Measurements from ENCODE around the gene CAPZA1.

The CAPZA1 gene

DNA sequence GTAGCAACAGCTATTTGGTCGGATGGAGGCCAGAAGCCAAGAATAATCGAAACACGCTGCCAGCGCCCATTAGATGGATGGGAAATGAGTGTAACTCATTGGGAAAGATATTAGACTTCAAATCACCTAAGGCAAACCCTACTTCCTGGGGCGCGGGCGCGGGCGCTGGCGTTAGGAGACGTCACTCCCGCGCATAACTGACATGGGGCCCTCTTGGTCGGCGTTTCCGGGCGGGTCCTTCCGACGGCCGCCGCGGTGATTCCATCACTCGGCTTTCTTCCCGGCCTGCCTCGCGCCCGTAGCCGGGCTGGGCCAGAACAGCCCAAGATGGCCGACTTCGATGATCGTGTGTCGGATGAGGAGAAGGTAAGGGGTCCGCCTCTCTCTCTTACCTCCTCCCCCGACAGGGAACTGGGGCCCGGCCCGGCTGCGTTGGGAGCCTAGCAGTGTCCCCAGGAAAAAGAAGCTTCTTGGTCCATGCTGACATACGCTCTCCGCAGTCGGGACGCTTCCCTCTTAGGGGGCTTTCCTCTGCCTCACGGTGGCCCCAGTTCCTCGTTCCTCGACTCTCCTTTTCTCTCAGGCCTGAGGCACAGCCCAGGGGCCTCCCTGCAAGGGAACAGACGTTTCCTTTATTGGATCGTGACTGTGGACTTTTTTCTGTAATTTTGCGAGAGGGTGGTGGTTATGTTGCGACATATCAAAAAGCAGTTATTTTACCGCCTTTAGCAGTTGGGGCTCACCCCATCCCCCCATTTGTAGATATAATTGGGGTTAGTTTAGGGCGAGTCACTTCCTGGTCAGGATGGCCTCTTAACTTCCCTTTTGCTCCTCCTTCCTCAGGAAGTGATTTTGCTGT lies at the start of gene CAPZA1:
Gene CAPZA1 (plus strand): TSS at position 315 of the 859 bp plus-strand sequence. CDS start 13 bp downstream, at position 328.
- peak within 1 kb of the TSS; percentile 99 for H3K4me3 ChIP-seq (ENCODE audit: low read depth, low read length)
- TF ChIP-seq CTCF (IDR thresholded peaks at IDR 0.05; ENCODE audit: low read depth, low read length) (no peak), POLR2A (IDR thresholded peaks at IDR 0.05; ENCODE audit: extremely low read depth, insufficient read length) (peak; percentile 88), MYC (IDR thresholded peaks at IDR 0.05; ENCODE audit: low read depth, low read length) (peak; percentile 85), MAX (IDR thresholded peaks at IDR 0.05; ENCODE audit: low read depth, low read length) (peak; percentile 70)
- peak; percentile 96 for DNase-seq (ENCODE audit: low read depth)

DNA sequence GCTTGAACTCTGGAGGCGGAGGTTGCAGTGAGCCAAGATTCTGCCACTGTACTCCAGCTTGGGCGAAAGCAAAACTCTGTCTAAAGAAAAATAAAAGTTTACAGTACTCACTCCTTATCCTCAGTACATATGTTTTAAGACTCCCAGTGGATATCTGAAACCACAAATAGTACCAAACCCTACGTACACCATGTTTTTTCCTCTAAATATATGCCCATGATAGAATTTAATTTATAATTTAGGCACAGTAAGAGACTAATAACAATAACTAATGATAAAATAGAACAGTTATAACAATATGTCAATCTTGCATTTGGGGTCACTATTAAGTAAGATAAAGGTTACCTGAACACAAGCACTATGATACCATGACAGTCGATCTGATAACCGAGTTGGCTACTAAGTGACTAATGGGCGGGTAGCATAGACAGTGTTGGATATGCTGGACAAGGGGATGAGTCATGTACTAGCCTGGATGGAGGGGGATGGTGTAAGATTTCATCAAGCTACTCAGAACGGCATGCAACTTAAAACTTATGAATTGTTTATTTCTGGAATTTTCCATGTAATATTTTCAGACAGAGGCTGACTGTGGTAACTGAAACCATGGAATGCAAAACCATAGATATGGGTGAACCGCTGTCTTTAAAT lies 44.4 kb upstream of the CAPZA1 start:
- DNase-seq (ENCODE audit: low read depth) = peak; percentile 21
- H3K4me3 ChIP-seq (ENCODE audit: low read depth, low read length) = no peak overlapping the region
- TF ChIP-seq CTCF (IDR thresholded peaks at IDR 0.05; ENCODE audit: low read depth, low read length) (no peak), POLR2A (IDR thresholded peaks at IDR 0.05; ENCODE audit: extremely low read depth, insufficient read length) (no peak), MAX (IDR thresholded peaks at IDR 0.05; ENCODE audit: low read depth, low read length) (no peak), MYC (IDR thresholded peaks at IDR 0.05; ENCODE audit: low read depth, low read length) (no peak)

- no peak for TF ChIP-seq MAX (IDR thresholded peaks at IDR 0.05; ENCODE audit: low read depth, low read length)
- no peak for TF ChIP-seq MYC (IDR thresholded peaks at IDR 0.05; ENCODE audit: low read depth, low read length)
- no peak for TF ChIP-seq CTCF (IDR thresholded peaks at IDR 0.05; ENCODE audit: low read depth, low read length)
- TF ChIP-seq POLR2A (IDR thresholded peaks at IDR 0.05; ENCODE audit: extremely low read depth, insufficient read length) = no peak
- no peak overlapping the region for H3K4me3 ChIP-seq (ENCODE audit: low read depth, low read length)
- DNase-seq (ENCODE audit: low read depth) = no peak
Measured at GRCh38 chr1:112576240-112576639, 43.4 kb upstream of the CAPZA1 start.

GRCh38 chr1:112579801-112580510 lies 39.7 kb upstream of the CAPZA1 start:
- DNase-seq (ENCODE audit: low read depth) = no peak
- TF ChIP-seq MYC (IDR thresholded peaks at IDR 0.05; ENCODE audit: low read depth, low read length) (no peak), MAX (IDR thresholded peaks at IDR 0.05; ENCODE audit: low read depth, low read length) (no peak), CTCF (IDR thresholded peaks at IDR 0.05; ENCODE audit: low read depth, low read length) (no peak), POLR2A (IDR thresholded peaks at IDR 0.05; ENCODE audit: extremely low read depth, insufficient read length) (no peak)
- no peak overlapping the region for H3K4me3 ChIP-seq (ENCODE audit: low read depth, low read length)

DNA sequence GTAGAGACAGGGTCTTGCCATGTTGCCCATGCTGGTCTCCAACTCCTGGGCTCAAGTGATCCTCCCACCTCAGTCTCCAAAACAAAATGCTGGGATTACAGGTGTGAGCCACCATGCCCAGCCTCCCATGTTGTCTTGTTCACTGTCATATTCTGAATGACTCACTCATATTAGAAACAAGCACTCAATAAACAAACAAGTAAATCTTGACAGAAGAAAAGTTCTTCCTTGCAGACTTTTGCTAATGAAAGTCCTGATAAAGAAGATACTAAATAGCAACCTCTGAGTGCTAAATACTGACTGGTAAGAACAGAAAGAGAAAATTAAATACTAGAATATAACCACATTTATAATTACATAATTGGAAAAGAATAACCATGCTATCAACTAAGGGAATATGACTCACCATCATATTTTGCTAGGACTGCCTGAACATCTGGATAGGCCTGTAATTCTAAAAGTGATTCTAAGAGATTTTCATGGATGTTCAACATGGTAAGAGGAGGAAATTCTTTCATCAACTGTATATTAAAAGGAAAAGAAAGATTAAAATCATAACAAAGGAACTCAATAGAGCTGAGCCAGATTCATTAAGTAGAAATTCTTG lies 37.9 kb upstream of the CAPZA1 start:
- TF ChIP-seq POLR2A (IDR thresholded peaks at IDR 0.05; ENCODE audit: extremely low read depth, insufficient read length) = no peak
- TF ChIP-seq CTCF (IDR thresholded peaks at IDR 0.05; ENCODE audit: low read depth, low read length) = no peak
- TF ChIP-seq MYC (IDR thresholded peaks at IDR 0.05; ENCODE audit: low read depth, low read length) = no peak
- no peak for TF ChIP-seq MAX (IDR thresholded peaks at IDR 0.05; ENCODE audit: low read depth, low read length)
- DNase-seq (ENCODE audit: low read depth) = no peak

More for the DNA sequence above, 37.9 kb upstream of the CAPZA1 start:
- H3K4me3 ChIP-seq (ENCODE audit: low read depth, low read length) = no peak overlapping the region
